ENCODE data around the gene METTL1.

Gene METTL1

GRCh38 chr12:57795354-57795753 lies 23.4 kb upstream of the METTL1 start:
- Histone ChIP-seq H3K27me3 (ENCODE audit: low read length) (no peaks in the 10 kb centered on the region), H3K4me2 (ENCODE audit: low read depth, low read length, poor library complexity, severe bottlenecking) (no peak overlapping the region), H3K9me3 (ENCODE audit: insufficient read depth, low read length) (no peaks in the 10 kb centered on the region), H3K4me3 (ENCODE audit: insufficient read depth, low read length, poor library complexity, severe bottlenecking) (no peak overlapping the region), H3K9ac (ENCODE audit: low read length) (no peak overlapping the region), H3K36me3 (ENCODE audit: low read length) (peaks cover 26% of the 10 kb centered on the region; the same call in 1 of the 2 replicates), H2AFZ (ENCODE audit: low read depth, low read length, severe bottlenecking) (no peak overlapping the region), H3K79me2 (ENCODE audit: insufficient read depth, low read length) (no peaks in the 10 kb centered on the region), H4K20me1 (ENCODE audit: low read depth, low read length) (no peaks in the 10 kb centered on the region), H3F3A (ENCODE audit: insufficient read depth) (peaks cover 5% of the 10 kb centered on the region; the same call in 1 of the 2 replicates), H3K9me2 (replicated peaks; ENCODE audit: insufficient read depth, low read length) (no peaks in the 10 kb centered on the region), H3K27ac (ENCODE audit: low read depth, low read length) (no peak overlapping the region)
- TF ChIP-seq EZH2phosphoT487 (conservative IDR thresholded peaks at IDR 0.05; ENCODE audit: low read length) (no peak), CTCF (IDR thresholded peaks at IDR 0.05; ENCODE audit: insufficient read depth, low read length, poor library complexity, severe bottlenecking) (no peak)

- no peak overlapping the region for H3K27ac ChIP-seq (ENCODE audit: low read depth, low read length)
- peaks cover 5% of the 10 kb centered on the region; the same call in 1 of the 2 replicates for H3F3A ChIP-seq (ENCODE audit: insufficient read depth)
- H3K4me2 ChIP-seq (ENCODE audit: low read depth, low read length, poor library complexity, severe bottlenecking): no peak overlapping the region
- no peaks in the 10 kb centered on the region for H3K27me3 ChIP-seq (ENCODE audit: low read length)
- H2AFZ ChIP-seq (ENCODE audit: low read depth, low read length, severe bottlenecking): no peak overlapping the region
- H3K4me3 ChIP-seq (ENCODE audit: insufficient read depth, low read length, poor library complexity, severe bottlenecking): no peak overlapping the region
- H4K20me1 ChIP-seq (ENCODE audit: low read depth, low read length): no peaks in the 10 kb centered on the region
- no peak for TF ChIP-seq CTCF (IDR thresholded peaks at IDR 0.05; ENCODE audit: insufficient read depth, low read length, poor library complexity, severe bottlenecking)
- no peak for TF ChIP-seq EZH2phosphoT487 (conservative IDR thresholded peaks at IDR 0.05; ENCODE audit: low read length)
- no peak overlapping the region for H3K9ac ChIP-seq (ENCODE audit: low read length)
- no peaks in the 10 kb centered on the region for H3K9me2 ChIP-seq (replicated peaks; ENCODE audit: insufficient read depth, low read length)
- no peaks in the 10 kb centered on the region for H3K79me2 ChIP-seq (ENCODE audit: insufficient read depth, low read length)
- no peaks in the 10 kb centered on the region for H3K9me3 ChIP-seq (ENCODE audit: insufficient read depth, low read length)
- H3K36me3 ChIP-seq (ENCODE audit: low read length): peaks cover 26% of the 10 kb centered on the region; the same call in 1 of the 2 replicates
These were observed 22.0 kb upstream of the METTL1 start for GRCh38 chr12:57793920-57794319.

- H3K9ac ChIP-seq (ENCODE audit: low read length): no peak overlapping the region
- H3K27me3 ChIP-seq (ENCODE audit: low read length): no peaks in the 10 kb centered on the region
- peaks cover 16% of the 10 kb centered on the region for H3K79me2 ChIP-seq (ENCODE audit: insufficient read depth, low read length)
- no peak overlapping the region for H3K4me3 ChIP-seq (ENCODE audit: insufficient read depth, low read length, poor library complexity, severe bottlenecking)
- peaks cover 22% of the 10 kb centered on the region; the same call in 1 of the 2 replicates for H3K36me3 ChIP-seq (ENCODE audit: low read length)
- no peak overlapping the region for H2AFZ ChIP-seq (ENCODE audit: low read depth, low read length, severe bottlenecking)
- TF ChIP-seq CTCF (IDR thresholded peaks at IDR 0.05; ENCODE audit: insufficient read depth, low read length, poor library complexity, severe bottlenecking) (no peak), EZH2phosphoT487 (conservative IDR thresholded peaks at IDR 0.05; ENCODE audit: low read length) (no peak)
- H4K20me1 ChIP-seq (ENCODE audit: low read depth, low read length): no peaks in the 10 kb centered on the region
- H3K9me3 ChIP-seq (ENCODE audit: insufficient read depth, low read length): no peaks in the 10 kb centered on the region
- H3K4me2 ChIP-seq (ENCODE audit: low read depth, low read length, poor library complexity, severe bottlenecking): peak overlapping the region; percentile 91
- no peaks in the 10 kb centered on the region for H3K9me2 ChIP-seq (replicated peaks; ENCODE audit: insufficient read depth, low read length)
- H3F3A ChIP-seq (ENCODE audit: insufficient read depth): no peaks in the 10 kb centered on the region
- no peak overlapping the region for H3K27ac ChIP-seq (ENCODE audit: low read depth, low read length)
These were observed 12.0 kb upstream of the METTL1 start for GRCh38 chr12:57783861-57784260.

Measured in SU-DHL-6 (cell line).